ENCODE data around the gene ZNF526. TPM values are rescaled to one million over a fixed set of nuclear protein-coding genes. Genes with fewer than 3 reads are reported as not detected.

Gene ZNF526
- total and polyA plus RNA-seq, 9 donors, result 5.4 to 8.7 (median 6.5) TPM

- no peak overlapping the region for H3K4me3 ChIP-seq (ENCODE audit: low read length)
- H3K9me3 ChIP-seq (replicated peaks; ENCODE audit: control insufficient read depth, low read depth, low read length), result no peaks in the 10 kb centered on the region
- H3K4me1 ChIP-seq (ENCODE audit: control insufficient read depth, insufficient read depth, low read length), result peaks cover 8% of the 10 kb centered on the region
- no peak for DNase-seq
- peaks cover 82% of the 10 kb centered on the region for H3K36me3 ChIP-seq (ENCODE audit: control insufficient read depth, insufficient read depth, low read length)
- H3K27ac ChIP-seq (ENCODE audit: low read length), result no peak overlapping the region
- no peaks in the 10 kb centered on the region for H3K27me3 ChIP-seq (ENCODE audit: control insufficient read depth, insufficient read depth, low read length)
- WGBS (ENCODE audit: insufficient coverage), result 92% methylated on average over 3 of the region's 6 CpGs
These were observed 13.7 kb downstream of the ZNF526 start for GRCh38 chr19:42233678-42234292.

- H3K27me3 ChIP-seq (ENCODE audit: control insufficient read depth, insufficient read depth, low read length), result no peaks in the 10 kb centered on the region
- no peaks in the 10 kb centered on the region for H3K9me3 ChIP-seq (replicated peaks; ENCODE audit: control insufficient read depth, low read depth, low read length)
- no peak for DNase-seq
- H3K4me3 ChIP-seq (ENCODE audit: low read length), result no peak overlapping the region
- H3K27ac ChIP-seq (ENCODE audit: low read length), result no peak overlapping the region
- 100% methylated on average over 6 of the region's 11 CpGs for WGBS (ENCODE audit: insufficient coverage)
- H3K36me3 ChIP-seq (ENCODE audit: control insufficient read depth, insufficient read depth, low read length), result peaks cover 82% of the 10 kb centered on the region
- H3K4me1 ChIP-seq (ENCODE audit: control insufficient read depth, insufficient read depth, low read length), result peaks cover 7% of the 10 kb centered on the region
These were observed 14.3 kb downstream of the ZNF526 start for GRCh38 chr19:42234364-42234763.

GRCh38 chr19:42235181-42235580, 15.1 kb downstream of the ZNF526 start:
- 87% methylated on average over 3 of the region's 5 CpGs for WGBS (ENCODE audit: insufficient coverage)
- H3K4me1 ChIP-seq (ENCODE audit: control insufficient read depth, insufficient read depth, low read length), result no peaks in the 10 kb centered on the region
- H3K4me3 ChIP-seq (ENCODE audit: low read length), result no peak overlapping the region
- H3K9me3 ChIP-seq (replicated peaks; ENCODE audit: control insufficient read depth, low read depth, low read length), result no peaks in the 10 kb centered on the region
- no peak overlapping the region for H3K27ac ChIP-seq (ENCODE audit: low read length)
- no peak for DNase-seq
- no peaks in the 10 kb centered on the region for H3K27me3 ChIP-seq (ENCODE audit: control insufficient read depth, insufficient read depth, low read length)
- peaks cover 81% of the 10 kb centered on the region for H3K36me3 ChIP-seq (ENCODE audit: control insufficient read depth, insufficient read depth, low read length)

- Histone ChIP-seq H3K27me3 (ENCODE audit: control insufficient read depth, insufficient read depth, low read length) (no peaks in the 10 kb centered on the region), H3K27ac (ENCODE audit: low read length) (no peak overlapping the region), H3K4me1 (ENCODE audit: control insufficient read depth, insufficient read depth, low read length) (peaks cover 18% of the 10 kb centered on the region), H3K9me3 (replicated peaks; ENCODE audit: control insufficient read depth, low read depth, low read length) (no peaks in the 10 kb centered on the region), H3K4me3 (ENCODE audit: low read length) (no peak overlapping the region), H3K36me3 (ENCODE audit: control insufficient read depth, insufficient read depth, low read length) (peaks cover 40% of the 10 kb centered on the region)
- 85% methylated on average over 7 of the region's 10 CpGs for WGBS (ENCODE audit: insufficient coverage)
- no peak for DNase-seq
These were observed 19.6 kb downstream of the ZNF526 start for GRCh38 chr19:42239544-42240220.

- Histone ChIP-seq H3K27me3 (ENCODE audit: control insufficient read depth, insufficient read depth, low read length) (no peaks in the 10 kb centered on the region), H3K27ac (ENCODE audit: low read length) (no peak overlapping the region), H3K36me3 (ENCODE audit: control insufficient read depth, insufficient read depth, low read length) (peaks cover 24% of the 10 kb centered on the region), H3K4me1 (ENCODE audit: control insufficient read depth, insufficient read depth, low read length) (peaks cover 32% of the 10 kb centered on the region), H3K9me3 (replicated peaks; ENCODE audit: control insufficient read depth, low read depth, low read length) (no peaks in the 10 kb centered on the region), H3K4me3 (ENCODE audit: low read length) (peak overlapping the region; percentile 54)
- no peak for DNase-seq
- WGBS (ENCODE audit: insufficient coverage), result no CpG with 5 or more reads among the region's 3 CpGs
These were observed 21.2 kb downstream of the ZNF526 start for GRCh38 chr19:42241279-42241678.

- DNase-seq, result peak; percentile 44
- H3K4me3 ChIP-seq (ENCODE audit: low read length), result peak overlapping the region; percentile 54
- 0% methylated on average over 44 of the region's 49 CpGs for WGBS (ENCODE audit: insufficient coverage)
- H3K4me1 ChIP-seq (ENCODE audit: control insufficient read depth, insufficient read depth, low read length), result peaks cover 39% of the 10 kb centered on the region
- no peaks in the 10 kb centered on the region for H3K9me3 ChIP-seq (replicated peaks; ENCODE audit: control insufficient read depth, low read depth, low read length)
- no peaks in the 10 kb centered on the region for H3K27me3 ChIP-seq (ENCODE audit: control insufficient read depth, insufficient read depth, low read length)
- H3K36me3 ChIP-seq (ENCODE audit: control insufficient read depth, insufficient read depth, low read length), result peaks cover 24% of the 10 kb centered on the region
- H3K27ac ChIP-seq (ENCODE audit: low read length), result peak overlapping the region; percentile 63
These were observed 22.0 kb downstream of the ZNF526 start for GRCh38 chr19:42242069-42242511.

GRCh38 chr19:42242512-42243409, 22.6 kb downstream of the ZNF526 start, which contains the start of gene GSK3A:
Gene GSK3A (minus strand): TSS chr19:42242602. CDS start chr19:42242465, 137 bp downstream.
- no peaks in the 10 kb centered on the region for H3K27me3 ChIP-seq (ENCODE audit: control insufficient read depth, insufficient read depth, low read length)
- peak; percentile 100 for DNase-seq
- under 1% methylated on average over 73 of the region's 76 CpGs for WGBS (ENCODE audit: insufficient coverage)
- H3K27ac ChIP-seq (ENCODE audit: low read length), result peak within 1 kb of the TSS; percentile 97
- peaks cover 43% of the 10 kb centered on the region for H3K4me1 ChIP-seq (ENCODE audit: control insufficient read depth, insufficient read depth, low read length)
- peak within 1 kb of the TSS; percentile 69 for H3K4me3 ChIP-seq (ENCODE audit: low read length)
- peaks cover 24% of the 10 kb centered on the region for H3K36me3 ChIP-seq (ENCODE audit: control insufficient read depth, insufficient read depth, low read length)
- H3K9me3 ChIP-seq (replicated peaks; ENCODE audit: control insufficient read depth, low read depth, low read length), result no peaks in the 10 kb centered on the region

GRCh38 chr19:42244347-42245220, 24.5 kb downstream of the ZNF526 start:
- Histone ChIP-seq H3K36me3 (ENCODE audit: control insufficient read depth, insufficient read depth, low read length) (peaks cover 32% of the 10 kb centered on the region), H3K4me1 (ENCODE audit: control insufficient read depth, insufficient read depth, low read length) (peaks cover 49% of the 10 kb centered on the region), H3K9me3 (replicated peaks; ENCODE audit: control insufficient read depth, low read depth, low read length) (no peaks in the 10 kb centered on the region), H3K27me3 (ENCODE audit: control insufficient read depth, insufficient read depth, low read length) (no peaks in the 10 kb centered on the region), H3K27ac (ENCODE audit: low read length) (peak overlapping the region; percentile 97), H3K4me3 (ENCODE audit: low read length) (peak overlapping the region; percentile 51)
- DNase-seq, result peak; percentile 98
- 1% methylated on average over 40 of the region's 45 CpGs for whole genome bisulfite sequencing (ENCODE audit: insufficient coverage)

- no peak for DNase-seq
- Histone ChIP-seq H3K4me1 (ENCODE audit: control insufficient read depth, insufficient read depth, low read length) (peaks cover 55% of the 10 kb centered on the region), H3K27ac (ENCODE audit: low read length) (peak overlapping the region; percentile 97), H3K4me3 (ENCODE audit: low read length) (no peak overlapping the region), H3K36me3 (ENCODE audit: control insufficient read depth, insufficient read depth, low read length) (peaks cover 32% of the 10 kb centered on the region), H3K9me3 (replicated peaks; ENCODE audit: control insufficient read depth, low read depth, low read length) (no peaks in the 10 kb centered on the region), H3K27me3 (ENCODE audit: control insufficient read depth, insufficient read depth, low read length) (no peaks in the 10 kb centered on the region)
- 71% methylated on average over 4 of the region's 10 CpGs for WGBS (ENCODE audit: insufficient coverage)
These were observed 25.1 kb downstream of the ZNF526 start for GRCh38 chr19:42245231-42245630.
